ENCODE measurements around the gene PLD3.

The PLD3 gene

GRCh38 chr19:40410030-40410389 is 61.5 kb downstream of the PLD3 start:
- H3K27ac ChIP-seq (replicated peaks) = no peak overlapping the region
- H3K27me3 ChIP-seq (ENCODE audit: insufficient read depth, poor library complexity, severe bottlenecking) = no peaks in the 10 kb centered on the region
- no peak for DNase-seq (ENCODE audit: low read depth in 1 of 2, low spot score in 1 of 2)
- H3K4me3 ChIP-seq (replicated peaks; ENCODE audit: insufficient read depth, low read length) = no peak overlapping the region
- TF ChIP-seq REST (IDR thresholded peaks at IDR 0.05; ENCODE audit: insufficient replicate concordance, low read depth) (no peak), POLR2AphosphoS5 (IDR thresholded peaks at IDR 0.05; ENCODE audit: low read depth) (no peak), SPI1 (IDR thresholded peaks at IDR 0.05; ENCODE audit: borderline replicate concordance, low read depth) (no peak), GABPA (IDR thresholded peaks at IDR 0.05; ENCODE audit: low read depth) (no peak), CTCF (IDR thresholded peaks at IDR 0.05; ENCODE audit: insufficient read depth, low read length) (no peak)

GRCh38 chr19:40411125-40411842 is 62.8 kb downstream of the PLD3 start:
- Histone ChIP-seq H3K27me3 (ENCODE audit: insufficient read depth, poor library complexity, severe bottlenecking) (no peaks in the 10 kb centered on the region), H3K4me3 (replicated peaks; ENCODE audit: insufficient read depth, low read length) (no peak overlapping the region), H3K27ac (replicated peaks) (no peak overlapping the region)
- TF ChIP-seq GABPA (IDR thresholded peaks at IDR 0.05; ENCODE audit: low read depth) (no peak), SPI1 (IDR thresholded peaks at IDR 0.05; ENCODE audit: borderline replicate concordance, low read depth) (no peak), CTCF (IDR thresholded peaks at IDR 0.05; ENCODE audit: insufficient read depth, low read length) (no peak), POLR2AphosphoS5 (IDR thresholded peaks at IDR 0.05; ENCODE audit: low read depth) (no peak), REST (IDR thresholded peaks at IDR 0.05; ENCODE audit: insufficient replicate concordance, low read depth) (no peak)
- DNase-seq (ENCODE audit: low read depth in 1 of 2, low spot score in 1 of 2) = no peak

GRCh38 chr19:40411958-40412499 is 63.5 kb downstream of the PLD3 start:
- Histone ChIP-seq H3K27ac (replicated peaks) (no peak overlapping the region), H3K27me3 (ENCODE audit: insufficient read depth, poor library complexity, severe bottlenecking) (no peaks in the 10 kb centered on the region), H3K4me3 (replicated peaks; ENCODE audit: insufficient read depth, low read length) (no peak overlapping the region)
- DNase-seq (ENCODE audit: low read depth in 1 of 2, low spot score in 1 of 2) = no peak
- no peak for TF ChIP-seq REST (IDR thresholded peaks at IDR 0.05; ENCODE audit: insufficient replicate concordance, low read depth)
- TF ChIP-seq CTCF (IDR thresholded peaks at IDR 0.05; ENCODE audit: insufficient read depth, low read length) = no peak
- TF ChIP-seq POLR2AphosphoS5 (IDR thresholded peaks at IDR 0.05; ENCODE audit: low read depth) = no peak
- TF ChIP-seq GABPA (IDR thresholded peaks at IDR 0.05; ENCODE audit: low read depth) = no peak
- no peak for TF ChIP-seq SPI1 (IDR thresholded peaks at IDR 0.05; ENCODE audit: borderline replicate concordance, low read depth)

All from HL-60 (cell line).